Measurements from ENCODE around the gene RET.

DNA sequence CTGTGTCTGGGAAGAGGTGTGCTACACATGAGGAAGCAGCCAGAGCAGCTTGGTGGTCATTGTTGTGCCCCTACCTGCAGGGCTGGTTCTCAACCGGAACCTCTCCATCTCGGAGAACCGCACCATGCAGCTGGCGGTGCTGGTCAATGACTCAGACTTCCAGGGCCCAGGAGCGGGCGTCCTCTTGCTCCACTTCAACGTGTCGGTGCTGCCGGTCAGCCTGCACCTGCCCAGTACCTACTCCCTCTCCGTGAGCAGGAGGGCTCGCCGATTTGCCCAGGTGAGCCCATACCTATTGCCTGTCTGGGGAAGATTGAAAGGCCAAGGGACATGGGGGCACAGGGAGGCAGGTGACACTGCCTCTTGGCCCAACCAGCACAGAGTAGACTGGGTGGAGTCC, 32.1 kb downstream of the RET start:
- TF ChIP-seq POLR2A (IDR thresholded peaks at IDR 0.05; ENCODE audit: extremely low read depth, insufficient read length): no peak
- TF ChIP-seq, protein P1, sequence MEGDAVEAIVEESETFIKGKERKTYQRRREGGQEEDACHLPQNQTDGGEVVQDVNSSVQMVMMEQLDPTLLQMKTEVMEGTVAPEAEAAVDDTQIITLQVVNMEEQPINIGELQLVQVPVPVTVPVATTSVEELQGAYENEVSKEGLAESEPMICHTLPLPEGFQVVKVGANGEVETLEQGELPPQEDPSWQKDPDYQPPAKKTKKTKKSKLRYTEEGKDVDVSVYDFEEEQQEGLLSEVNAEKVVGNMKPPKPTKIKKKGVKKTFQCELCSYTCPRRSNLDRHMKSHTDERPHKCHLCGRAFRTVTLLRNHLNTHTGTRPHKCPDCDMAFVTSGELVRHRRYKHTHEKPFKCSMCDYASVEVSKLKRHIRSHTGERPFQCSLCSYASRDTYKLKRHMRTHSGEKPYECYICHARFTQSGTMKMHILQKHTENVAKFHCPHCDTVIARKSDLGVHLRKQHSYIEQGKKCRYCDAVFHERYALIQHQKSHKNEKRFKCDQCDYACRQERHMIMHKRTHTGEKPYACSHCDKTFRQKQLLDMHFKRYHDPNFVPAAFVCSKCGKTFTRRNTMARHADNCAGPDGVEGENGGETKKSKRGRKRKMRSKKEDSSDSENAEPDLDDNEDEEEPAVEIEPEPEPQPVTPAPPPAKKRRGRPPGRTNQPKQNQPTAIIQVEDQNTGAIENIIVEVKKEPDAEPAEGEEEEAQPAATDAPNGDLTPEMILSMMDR (IDR thresholded peaks at IDR 0.05; ENCODE audit: low read depth, low read length): no peak

Data from NB4 (cell line).